Measurements from ENCODE around the gene ANO9.

GRCh38 chr11:438101-438844 is 3.5 kb downstream of the ANO9 start:
- TF ChIP-seq CTCF (IDR thresholded peaks at IDR 0.05) (no peak), POLR2A (IDR thresholded peaks at IDR 0.05) (no peak), POLR2AphosphoS5 (IDR thresholded peaks at IDR 0.05) (no peak)

Data from stomach (tissue), 4 donors.